Measurements from ENCODE around the gene KRT40. TPM values are rescaled to one million over a fixed set of nuclear protein-coding genes. Genes with fewer than 3 reads are reported as not detected.

Gene KRT40
- total and polyA plus RNA-seq, 2 experiments from 2014 or later: not detected

GRCh38 chr17:40936437-40936971 lies 47.6 kb downstream of the KRT40 start (continued):
- TF ChIP-seq, protein P1, sequence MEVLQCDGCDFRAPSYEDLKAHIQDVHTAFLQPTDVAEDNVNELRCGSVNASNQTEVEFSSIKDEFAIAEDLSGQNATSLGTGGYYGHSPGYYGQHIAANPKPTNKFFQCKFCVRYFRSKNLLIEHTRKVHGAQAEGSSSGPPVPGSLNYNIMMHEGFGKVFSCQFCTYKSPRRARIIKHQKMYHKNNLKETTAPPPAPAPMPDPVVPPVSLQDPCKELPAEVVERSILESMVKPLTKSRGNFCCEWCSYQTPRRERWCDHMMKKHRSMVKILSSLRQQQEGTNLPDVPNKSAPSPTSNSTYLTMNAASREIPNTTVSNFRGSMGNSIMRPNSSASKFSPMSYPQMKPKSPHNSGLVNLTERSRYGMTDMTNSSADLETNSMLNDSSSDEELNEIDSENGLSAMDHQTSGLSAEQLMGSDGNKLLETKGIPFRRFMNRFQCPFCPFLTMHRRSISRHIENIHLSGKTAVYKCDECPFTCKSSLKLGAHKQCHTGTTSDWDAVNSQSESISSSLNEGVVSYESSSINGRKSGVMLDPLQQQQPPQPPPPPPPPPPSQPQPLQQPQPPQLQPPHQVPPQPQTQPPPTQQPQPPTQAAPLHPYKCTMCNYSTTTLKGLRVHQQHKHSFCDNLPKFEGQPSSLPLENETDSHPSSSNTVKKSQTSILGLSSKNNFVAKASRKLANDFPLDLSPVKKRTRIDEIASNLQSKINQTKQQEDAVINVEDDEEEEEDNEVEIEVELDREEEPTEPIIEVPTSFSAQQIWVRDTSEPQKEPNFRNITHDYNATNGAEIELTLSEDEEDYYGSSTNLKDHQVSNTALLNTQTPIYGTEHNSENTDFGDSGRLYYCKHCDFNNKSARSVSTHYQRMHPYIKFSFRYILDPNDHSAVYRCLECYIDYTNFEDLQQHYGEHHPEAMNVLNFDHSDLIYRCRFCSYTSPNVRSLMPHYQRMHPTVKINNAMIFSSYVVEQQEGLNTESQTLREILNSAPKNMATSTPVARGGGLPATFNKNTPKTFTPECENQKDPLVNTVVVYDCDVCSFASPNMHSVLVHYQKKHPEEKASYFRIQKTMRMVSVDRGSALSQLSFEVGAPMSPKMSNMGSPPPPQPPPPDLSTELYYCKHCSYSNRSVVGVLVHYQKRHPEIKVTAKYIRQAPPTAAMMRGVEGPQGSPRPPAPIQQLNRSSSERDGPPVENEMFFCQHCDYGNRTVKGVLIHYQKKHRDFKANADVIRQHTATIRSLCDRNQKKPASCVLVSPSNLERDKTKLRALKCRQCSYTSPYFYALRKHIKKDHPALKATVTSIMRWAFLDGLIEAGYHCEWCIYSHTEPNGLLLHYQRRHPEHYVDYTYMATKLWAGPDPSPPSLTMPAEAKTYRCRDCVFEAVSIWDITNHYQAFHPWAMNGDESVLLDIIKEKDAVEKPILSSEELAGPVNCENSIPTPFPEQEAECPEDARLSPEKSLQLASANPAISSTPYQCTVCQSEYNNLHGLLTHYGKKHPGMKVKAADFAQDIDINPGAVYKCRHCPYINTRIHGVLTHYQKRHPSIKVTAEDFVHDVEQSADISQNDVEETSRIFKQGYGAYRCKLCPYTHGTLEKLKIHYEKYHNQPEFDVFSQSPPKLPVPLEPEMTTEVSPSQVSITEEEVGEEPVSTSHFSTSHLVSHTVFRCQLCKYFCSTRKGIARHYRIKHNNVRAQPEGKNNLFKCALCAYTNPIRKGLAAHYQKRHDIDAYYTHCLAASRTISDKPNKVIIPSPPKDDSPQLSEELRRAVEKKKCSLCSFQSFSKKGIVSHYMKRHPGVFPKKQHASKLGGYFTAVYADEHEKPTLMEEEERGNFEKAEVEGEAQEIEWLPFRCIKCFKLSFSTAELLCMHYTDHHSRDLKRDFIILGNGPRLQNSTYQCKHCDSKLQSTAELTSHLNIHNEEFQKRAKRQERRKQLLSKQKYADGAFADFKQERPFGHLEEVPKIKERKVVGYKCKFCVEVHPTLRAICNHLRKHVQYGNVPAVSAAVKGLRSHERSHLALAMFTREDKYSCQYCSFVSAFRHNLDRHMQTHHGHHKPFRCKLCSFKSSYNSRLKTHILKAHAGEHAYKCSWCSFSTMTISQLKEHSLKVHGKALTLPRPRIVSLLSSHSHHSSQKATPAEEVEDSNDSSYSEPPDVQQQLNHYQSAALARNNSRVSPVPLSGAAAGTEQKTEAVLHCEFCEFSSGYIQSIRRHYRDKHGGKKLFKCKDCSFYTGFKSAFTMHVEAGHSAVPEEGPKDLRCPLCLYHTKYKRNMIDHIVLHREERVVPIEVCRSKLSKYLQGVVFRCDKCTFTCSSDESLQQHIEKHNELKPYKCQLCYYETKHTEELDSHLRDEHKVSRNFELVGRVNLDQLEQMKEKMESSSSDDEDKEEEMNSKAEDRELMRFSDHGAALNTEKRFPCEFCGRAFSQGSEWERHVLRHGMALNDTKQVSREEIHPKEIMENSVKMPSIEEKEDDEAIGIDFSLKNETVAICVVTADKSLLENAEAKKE (CRISPR knock-in tag; IDR thresholded peaks at IDR 0.05): no peak
- TF ChIP-seq EZH2 (IDR thresholded peaks at IDR 0.05; ENCODE audit: low read depth, unreplicated experiment) (no peak), NANOG (IDR thresholded peaks at IDR 0.05; ENCODE audit: borderline replicate concordance) (no peak)

GRCh38 chr17:40935624-40936023 lies 48.5 kb downstream of the KRT40 start:
- Mint-ChIP-seq H3K27me3 (ENCODE audit: insufficient read depth, low read depth, poor library complexity) (peaks cover 7% of the 10 kb centered on the region), H3K36me3 (ENCODE audit: low read depth) (no peaks in the 10 kb centered on the region), H3K4me3 (no peak overlapping the region), H3K9me3 (no peaks in the 10 kb centered on the region), H3K4me1 (peaks cover 9% of the 10 kb centered on the region), H3K27ac (no peak overlapping the region)
- Histone ChIP-seq H3K27ac (ENCODE audit: low read depth) (no peak overlapping the region), H3K4me1 (ENCODE audit: insufficient read depth) (no peaks in the 10 kb centered on the region), H3K27me3 (ENCODE audit: insufficient read depth) (no peaks in the 10 kb centered on the region), H3F3A (replicated peaks; ENCODE audit: low read depth) (no peaks in the 10 kb centered on the region), H3K4me3 (no peak overlapping the region), H3K36me3 (ENCODE audit: insufficient read depth) (no peaks in the 10 kb centered on the region), H3K79me2 (replicated peaks; ENCODE audit: insufficient read depth) (no peaks in the 10 kb centered on the region), H4K20me1 (replicated peaks; ENCODE audit: insufficient read depth) (no peaks in the 10 kb centered on the region), H3K4me2 (no peak overlapping the region), H2AFZ (no peak overlapping the region), H3K9me2 (ENCODE audit: insufficient read depth) (no peaks in the 10 kb centered on the region)
- DNase-seq (ENCODE audit: low spot score) (no peak), ATAC-seq (no peak)
- no peak for TF ChIP-seq EZH2phosphoT487 (IDR thresholded peaks at IDR 0.05; ENCODE audit: unreplicated experiment)
- TF ChIP-seq ZNF114 (CRISPR knock-in tag; IDR thresholded peaks at IDR 0.05): no peak
- TF ChIP-seq, protein P2, sequence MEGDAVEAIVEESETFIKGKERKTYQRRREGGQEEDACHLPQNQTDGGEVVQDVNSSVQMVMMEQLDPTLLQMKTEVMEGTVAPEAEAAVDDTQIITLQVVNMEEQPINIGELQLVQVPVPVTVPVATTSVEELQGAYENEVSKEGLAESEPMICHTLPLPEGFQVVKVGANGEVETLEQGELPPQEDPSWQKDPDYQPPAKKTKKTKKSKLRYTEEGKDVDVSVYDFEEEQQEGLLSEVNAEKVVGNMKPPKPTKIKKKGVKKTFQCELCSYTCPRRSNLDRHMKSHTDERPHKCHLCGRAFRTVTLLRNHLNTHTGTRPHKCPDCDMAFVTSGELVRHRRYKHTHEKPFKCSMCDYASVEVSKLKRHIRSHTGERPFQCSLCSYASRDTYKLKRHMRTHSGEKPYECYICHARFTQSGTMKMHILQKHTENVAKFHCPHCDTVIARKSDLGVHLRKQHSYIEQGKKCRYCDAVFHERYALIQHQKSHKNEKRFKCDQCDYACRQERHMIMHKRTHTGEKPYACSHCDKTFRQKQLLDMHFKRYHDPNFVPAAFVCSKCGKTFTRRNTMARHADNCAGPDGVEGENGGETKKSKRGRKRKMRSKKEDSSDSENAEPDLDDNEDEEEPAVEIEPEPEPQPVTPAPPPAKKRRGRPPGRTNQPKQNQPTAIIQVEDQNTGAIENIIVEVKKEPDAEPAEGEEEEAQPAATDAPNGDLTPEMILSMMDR (conservative IDR thresholded peaks at IDR 0.05; ENCODE audit: low read depth in 2 of 2): no peak
- TF ChIP-seq NANOG (IDR thresholded peaks at IDR 0.05; ENCODE audit: borderline replicate concordance): no peak
- TF ChIP-seq ZNF331 (CRISPR knock-in tag; IDR thresholded peaks at IDR 0.05; ENCODE audit: low read depth): no peak
- TF ChIP-seq STAT1 (IDR thresholded peaks at IDR 0.05; ENCODE audit: unreplicated experiment): no peak
- TF ChIP-seq EZH2 (IDR thresholded peaks at IDR 0.05; ENCODE audit: low read depth, unreplicated experiment): no peak
- TF ChIP-seq CREB1 (CRISPR knock-in tag; IDR thresholded peaks at IDR 0.05; ENCODE audit: low read depth): no peak
- TF ChIP-seq, protein P3, sequence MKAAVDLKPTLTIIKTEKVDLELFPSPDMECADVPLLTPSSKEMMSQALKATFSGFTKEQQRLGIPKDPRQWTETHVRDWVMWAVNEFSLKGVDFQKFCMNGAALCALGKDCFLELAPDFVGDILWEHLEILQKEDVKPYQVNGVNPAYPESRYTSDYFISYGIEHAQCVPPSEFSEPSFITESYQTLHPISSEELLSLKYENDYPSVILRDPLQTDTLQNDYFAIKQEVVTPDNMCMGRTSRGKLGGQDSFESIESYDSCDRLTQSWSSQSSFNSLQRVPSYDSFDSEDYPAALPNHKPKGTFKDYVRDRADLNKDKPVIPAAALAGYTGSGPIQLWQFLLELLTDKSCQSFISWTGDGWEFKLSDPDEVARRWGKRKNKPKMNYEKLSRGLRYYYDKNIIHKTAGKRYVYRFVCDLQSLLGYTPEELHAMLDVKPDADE (IDR thresholded peaks at IDR 0.05): no peak
- no peak for TF ChIP-seq JUNB (IDR thresholded peaks at IDR 0.05; ENCODE audit: unreplicated experiment)

All from GM23338 (cell line).